Activated B cell treated with CpG ODN at 0.5 μM for 24 hours (primary cell): Measurements from ENCODE around the gene C4B. TPM values are rescaled to one million over a fixed set of nuclear protein-coding genes. Genes with fewer than 3 reads are reported as not detected.

ENCODE experiments used
- ATAC-seq: fragments of 200-7000 bp; cut with Tn5 transposase; one replicate; pipeline ENCODE4 v1.10.0; 2021; ENCODE audit warnings: low read depth, mild to moderate bottlenecking, moderate library complexity
- CTCF ChIA-PET: fragments of 350-600 bp; sonication (Branson Sonifier 250); formaldehyde crosslinking; loops from one replicate; lab custom pipeline; 2021; ENCODE audit warnings: antibody characterized with exemption; lab: Charles Lee
- POLR2A ChIA-PET: fragments of 350-600 bp; sonication (Branson Sonifier 250); formaldehyde crosslinking; loops from one replicate; lab custom pipeline; 2021; ENCODE audit warnings: antibody characterized with exemption; lab: Charles Lee
- DNase-seq: peaks from one replicate; pipeline ENCODE4 v3.0.0; 2022
- H3K27ac Mint-ChIP-seq: one replicate; pipeline ENCODE4 v1.8.0; 2020; ENCODE audit warnings: mixed read lengths
- H3K27me3 Mint-ChIP-seq: one replicate; pipeline ENCODE4 v1.8.0; 2021; ENCODE audit warnings: mixed read lengths
- H3K36me3 Mint-ChIP-seq: one replicate; pipeline ENCODE4 v1.8.0; 2021; ENCODE audit warnings: low read depth, mixed read lengths
- H3K4me1 Mint-ChIP-seq: one replicate; pipeline ENCODE4 v1.8.0; 2021; ENCODE audit warnings: mixed read lengths
- H3K4me3 Mint-ChIP-seq: one replicate; pipeline ENCODE4 v1.8.0; 2020; ENCODE audit warnings: mild to moderate bottlenecking, mixed read lengths
- H3K9me3 Mint-ChIP-seq: one replicate; pipeline ENCODE4 v1.8.0; 2020; ENCODE audit warnings: mixed read lengths
- CTCF ChIP-seq: fragments of 200-600 bp; IDR thresholded peaks from one replicate; pipeline ENCODE4 v1.8.0; 2022; ENCODE audit warnings: antibody characterized with exemption, mild to moderate bottlenecking
- intact Hi-C: fragments of 100-400 bp; cut with micrococcal nuclease; formaldehyde crosslinking; loops from one replicate; pipeline ENCODE4 v1.15.1; 2024
- total RNA-seq: library from RNA; stranded (reverse); gene quantifications from 2 replicates; pipeline ENCODE4 v1.2.3, GENCODE V29; 2022

Gene C4B
- total RNA-seq, 1 donor from 2014 or later: 5.3 TPM

GRCh38 chr6:32075781-32076180 is 61.2 kb downstream of the C4B start:
- no peaks in the 10 kb centered on the region for H3K4me1 Mint-ChIP-seq
- TF ChIP-seq CTCF: no peak
- POLR2A ChIA-PET: no interaction called here
- H3K9me3 Mint-ChIP-seq: no peaks in the 10 kb centered on the region
- intact Hi-C loops: no loop called here
- no peaks in the 10 kb centered on the region for H3K36me3 Mint-ChIP-seq
- ATAC-seq: no peak
- H3K27me3 Mint-ChIP-seq: peaks cover 5% of the 10 kb centered on the region
- no peak for DNase-seq
- CTCF ChIA-PET: no interaction called here
- no peak overlapping the region for H3K27ac Mint-ChIP-seq
- no peak overlapping the region for H3K4me3 Mint-ChIP-seq

- ChIA-PET CTCF (no interaction called here), POLR2A (no interaction called here)
- Mint-ChIP-seq H3K36me3 (no peaks in the 10 kb centered on the region), H3K4me1 (no peaks in the 10 kb centered on the region), H3K27ac (no peak overlapping the region), H3K27me3 (peaks cover 8% of the 10 kb centered on the region), H3K9me3 (no peaks in the 10 kb centered on the region), H3K4me3 (no peak overlapping the region)
- DNase-seq: no peak
- no peak for TF ChIP-seq CTCF
- intact Hi-C loops: no loop called here
- no peak for ATAC-seq
These were observed 61.8 kb downstream of the C4B start for GRCh38 chr6:32076321-32076809.

GRCh38 chr6:32079566-32080290 is 65.1 kb downstream of the C4B start:
- no peaks in the 10 kb centered on the region for H3K4me1 Mint-ChIP-seq
- no peak for DNase-seq
- TF ChIP-seq CTCF: no peak
- POLR2A ChIA-PET: interaction anchor here (0.6 kb wide), 1 partner anchor 606 kb away, joined by 8 read pairs; no protein-coding TSS in a partner anchor
- H3K27me3 Mint-ChIP-seq: peaks cover 31% of the 10 kb centered on the region
- no peaks in the 10 kb centered on the region for H3K9me3 Mint-ChIP-seq
- H3K27ac Mint-ChIP-seq: no peak overlapping the region
- CTCF ChIA-PET: no interaction called here
- no peak overlapping the region for H3K4me3 Mint-ChIP-seq
- ATAC-seq: no peak
- intact Hi-C loops: no loop called here
- H3K36me3 Mint-ChIP-seq: no peaks in the 10 kb centered on the region

- DNase-seq: no peak
- TF ChIP-seq CTCF: no peak
- ChIA-PET CTCF (no interaction called here), POLR2A (no interaction called here)
- no peak for ATAC-seq
- intact Hi-C loops: no loop called here
- Mint-ChIP-seq H3K27me3 (peaks cover 47% of the 10 kb centered on the region), H3K27ac (no peak overlapping the region), H3K4me3 (no peak overlapping the region), H3K4me1 (peaks cover 3% of the 10 kb centered on the region), H3K36me3 (no peaks in the 10 kb centered on the region), H3K9me3 (no peaks in the 10 kb centered on the region)
These were observed 66.8 kb downstream of the C4B start for GRCh38 chr6:32081168-32081990.

GRCh38 chr6:32082478-32082877 is 67.9 kb downstream of the C4B start:
- ATAC-seq: no peak
- intact Hi-C loops: no loop called here
- no peaks in the 10 kb centered on the region for H3K9me3 Mint-ChIP-seq

More at GRCh38 chr6:32082478-32082877, 67.9 kb downstream of the C4B start:
- peaks cover 54% of the 10 kb centered on the region for H3K27me3 Mint-ChIP-seq
- DNase-seq: no peak
- H3K4me1 Mint-ChIP-seq: peaks cover 10% of the 10 kb centered on the region
- ChIA-PET CTCF (no interaction called here), POLR2A (no interaction called here)
- H3K4me3 Mint-ChIP-seq: no peak overlapping the region
- H3K36me3 Mint-ChIP-seq: no peaks in the 10 kb centered on the region
- no peak overlapping the region for H3K27ac Mint-ChIP-seq
- TF ChIP-seq CTCF: no peak
